ENCODE data around the gene EGF.

The EGF gene

GRCh38 chr4:109966891-109967481 lies 54.3 kb downstream of the EGF start:
- DNase-seq, result no peak

- no peak for DNase-seq
These were observed 55.3 kb downstream of the EGF start for GRCh38 chr4:109967798-109968520.

GRCh38 chr4:109969087-109969486 lies 56.4 kb downstream of the EGF start:
- no peak for DNase-seq

GRCh38 chr4:109969919-109970318 lies 57.2 kb downstream of the EGF start:
- DNase-seq, result no peak

GRCh38 chr4:109972786-109973528 lies 60.3 kb downstream of the EGF start:
- no peak for DNase-seq

GRCh38 chr4:109973529-109973905 lies 60.8 kb downstream of the EGF start:
- DNase-seq, result no peak

- DNase-seq, result no peak
These were observed 63.5 kb downstream of the EGF start for GRCh38 chr4:109976189-109976588.

- no peak for DNase-seq
These were observed 65.3 kb downstream of the EGF start for GRCh38 chr4:109977854-109978501.

GRCh38 chr4:109978704-109979454 lies 66.2 kb downstream of the EGF start:
- no peak for DNase-seq

GRCh38 chr4:109979920-109980717 lies 67.4 kb downstream of the EGF start:
- DNase-seq, result no peak

GRCh38 chr4:109981936-109982335 lies 69.3 kb downstream of the EGF start:
- DNase-seq, result no peak

- DNase-seq, result no peak
These were observed 69.8 kb downstream of the EGF start for GRCh38 chr4:109982521-109982920.

- no peak for DNase-seq
These were observed 73.6 kb downstream of the EGF start for GRCh38 chr4:109985993-109986974.

GRCh38 chr4:109989044-109989443 lies 76.4 kb downstream of the EGF start:
- no peak for DNase-seq

GRCh38 chr4:109989618-109990017 lies 76.9 kb downstream of the EGF start:
- no peak for DNase-seq

- DNase-seq, result no peak
These were observed 77.9 kb downstream of the EGF start for GRCh38 chr4:109990261-109991257.

GRCh38 chr4:109993116-109993515 lies 80.4 kb downstream of the EGF start:
- DNase-seq, result no peak

- no peak for DNase-seq
These were observed 81.7 kb downstream of the EGF start for GRCh38 chr4:109994415-109994827.

- no peak for DNase-seq
These were observed 83.8 kb downstream of the EGF start for GRCh38 chr4:109996526-109996925.

All from stimulated activated CD8-positive, alpha-beta memory T cell treated with anti-CD3 and anti-CD28 coated beads, Interleukin-4, amount 100 ng/mL, for 48 hours (primary cell).